ENCODE results near the gene RPL18.

GRCh38 chr19:48636859-48637448 lies 18.0 kb upstream of the RPL18 start, which contains the start of gene DBP:
- TF ChIP-seq CTCF (conservative IDR thresholded peaks at IDR 0.05; ENCODE audit: low read length) (no peak), EZH2phosphoT487 (IDR thresholded peaks at IDR 0.05; ENCODE audit: borderline replicate concordance) (no peak)
